GM18951 (cell line): ENCODE measurements around the gene DCC.

Source experiments
- POLR2A ChIP-seq: IDR thresholded peaks from 4 replicates; pipeline ENCODE4 v1.6.1; 2011; ENCODE audit warnings: mild to moderate bottlenecking; ENCODE audit not compliant: insufficient read length, insufficient read depth; ENCODE audit errors: extremely low read depth
- in situ Hi-C: fragments of 300-500 bp; cut with MboI; formaldehyde crosslinking; loops from one replicate; pipeline ENCODE4 v1.12.0; 2022; ENCODE audit warnings: low sequenced_read_pairs, mixed read lengths, inconsistent platforms; ENCODE audit not compliant: unreplicated experiment

The DCC gene

GRCh38 chr18:53040286-53040685 lies 700.3 kb downstream of the DCC start:
- TF ChIP-seq POLR2A, result no peak
- in situ Hi-C loops, result no loop called here

- in situ Hi-C loops, result no loop called here
- no peak for TF ChIP-seq POLR2A
Observed at GRCh38 chr18:53056064-53056463, 716.1 kb downstream of the DCC start.

GRCh38 chr18:53070788-53071187 lies 730.8 kb downstream of the DCC start:
- in situ Hi-C loops, result no loop called here

GRCh38 chr18:53080687-53081086 lies 740.7 kb downstream of the DCC start:
- no peak for TF ChIP-seq POLR2A
- in situ Hi-C loops, result no loop called here

More at GRCh38 chr18:53070788-53071187, 730.8 kb downstream of the DCC start:
- TF ChIP-seq POLR2A, result no peak

- no peak for TF ChIP-seq POLR2A
- in situ Hi-C loops, result no loop called here
Observed at GRCh38 chr18:53093636-53094035, 753.6 kb downstream of the DCC start.

- in situ Hi-C loops, result no loop called here
- no peak for TF ChIP-seq POLR2A
Observed at GRCh38 chr18:53101536-53102105, 761.6 kb downstream of the DCC start.

GRCh38 chr18:53114441-53114840 lies 774.4 kb downstream of the DCC start:
- in situ Hi-C loops, result no loop called here

GRCh38 chr18:53115876-53116585 lies 776.0 kb downstream of the DCC start:
- TF ChIP-seq POLR2A, result no peak
- in situ Hi-C loops, result no loop called here

More at GRCh38 chr18:53114441-53114840, 774.4 kb downstream of the DCC start:
- TF ChIP-seq POLR2A, result no peak

- no peak for TF ChIP-seq POLR2A
- in situ Hi-C loops, result no loop called here
Observed at GRCh38 chr18:53117851-53118250, 777.9 kb downstream of the DCC start.

- in situ Hi-C loops, result no loop called here
- TF ChIP-seq POLR2A, result no peak
Observed at GRCh38 chr18:53126210-53126609, 786.2 kb downstream of the DCC start.

- in situ Hi-C loops, result no loop called here
- no peak for TF ChIP-seq POLR2A
Observed at GRCh38 chr18:53131001-53131400, 791.0 kb downstream of the DCC start.

GRCh38 chr18:53134711-53135110 lies 794.7 kb downstream of the DCC start:
- in situ Hi-C loops, result no loop called here
- TF ChIP-seq POLR2A, result no peak

GRCh38 chr18:53135654-53136053 lies 795.7 kb downstream of the DCC start:
- TF ChIP-seq POLR2A, result no peak
- in situ Hi-C loops, result no loop called here
